B cell (primary cell): ENCODE data around the gene NDUFA8. TPM values are rescaled to one million over a fixed set of nuclear protein-coding genes. Genes with fewer than 3 reads are reported as not detected.

ENCODE experiments used
- ATAC-seq: fragments of 200-7000 bp; cut with Tn5 transposase; one replicate; pipeline ENCODE4 v1.10.0; 2021; ENCODE audit warnings: low read depth, mild to moderate bottlenecking, moderate number of reproducible peaks, moderate library complexity
- CTCF ChIA-PET: fragments of 350-600 bp; sonication (Branson Sonifier 250); formaldehyde crosslinking; loops from one replicate; lab custom pipeline; 2021; ENCODE audit warnings: antibody characterized with exemption, inconsistent platforms; lab: Charles Lee
- POLR2A ChIA-PET: fragments of 350-600 bp; sonication (Branson Sonifier 250); formaldehyde crosslinking; loops from one replicate; lab custom pipeline; 2021; ENCODE audit warnings: antibody characterized with exemption; lab: Charles Lee
- DNase-seq: peaks from one replicate; pipeline ENCODE4 v3.0.0; 2013
- H2AFZ ChIP-seq: 2 replicates; pipeline ENCODE4 v1.6.1; 2012; ENCODE audit warnings: mild to moderate bottlenecking, low read depth, low read length; ENCODE audit not compliant: insufficient read depth, poor library complexity, severe bottlenecking
- H3K27ac ChIP-seq, 2 donors: 1 replicate in 1 of 2; 2 replicates in 1 of 2; pipeline ENCODE4 v1.5.1; 2012 to 2013; ENCODE audit warnings: low read length in 2 of 2, mild to moderate bottlenecking in 2 of 2, moderate library complexity in 1 of 2
- H3K27me3 ChIP-seq, 4 experiments: fragments of 200-600 bp in 1 of 4; sonication (generic) in 1 of 4; replicated peaks in 1 of 4; 1 replicate in 2 of 4; 2 replicates in 2 of 4; pipeline versions ENCODE4 v1.6.1 to v1.7.0; 2013 to 2016; ENCODE audit warnings: low read length in 3 of 4, mild to moderate bottlenecking in 2 of 4, mixed read lengths in 1 of 4, moderate library complexity in 1 of 4; ENCODE audit not compliant: insufficient read depth in 4 of 4, control insufficient read depth in 3 of 4; ENCODE audit errors: control extremely low read depth in 1 of 4
- H3K36me3 ChIP-seq, 2 experiments: replicated peaks in 1 of 2; 1 replicate in 1 of 2; 2 replicates in 1 of 2; pipeline versions ENCODE4 v1.6.1 to v1.7.1; 2013; ENCODE audit warnings: low read length in 1 of 2; ENCODE audit not compliant: insufficient read depth in 2 of 2, control insufficient read depth in 1 of 2; ENCODE audit errors: control extremely low read depth in 1 of 2, extremely low read depth in 1 of 2
- H3K4me1 ChIP-seq, 2 donors: fragments of 200-600 bp in 1 of 2; sonication (generic) in 1 of 2; 1 replicate in 1 of 2; 2 replicates in 1 of 2; pipeline versions ENCODE4 v1.5.1 to v1.6.1; 2013 to 2017; ENCODE audit warnings: low read length in 2 of 2; ENCODE audit not compliant: control insufficient read depth in 2 of 2, insufficient read depth in 2 of 2
- H3K4me2 ChIP-seq: replicated peaks from 2 replicates; pipeline ENCODE3; 2012; ENCODE audit warnings: mild to moderate bottlenecking, low read depth, low read length; ENCODE audit not compliant: poor library complexity, severe bottlenecking
- H3K4me3 ChIP-seq, 5 experiments: fragments of 200-600 bp in 1 of 5; sonication (generic) in 1 of 5; 1 replicate in 3 of 5; 2 replicates in 2 of 5; pipeline versions ENCODE4 v1.5.1 to v1.7.0; 2011 to 2016; ENCODE audit warnings: low read length in 4 of 5, mild to moderate bottlenecking in 4 of 5, low read depth in 2 of 5, control low read depth in 1 of 5, moderate library complexity in 1 of 5; ENCODE audit not compliant: insufficient read depth in 1 of 5; ENCODE audit errors: control extremely low read depth in 1 of 5, extremely low read depth in 1 of 5
- H3K79me2 ChIP-seq: fragments of 200-600 bp; sonication (generic); one replicate; pipeline ENCODE4 v1.6.0; 2016; ENCODE audit warnings: low read length; ENCODE audit not compliant: control insufficient read depth, insufficient read depth
- H3K9ac ChIP-seq: fragments of 200-600 bp; sonication (generic); 2 replicates; pipeline ENCODE4 v1.6.1; 2017; ENCODE audit warnings: mild to moderate bottlenecking, low read length, moderate library complexity
- H3K9me3 ChIP-seq, 3 donors: one replicate each; pipeline versions ENCODE4 v1.6.1 to v1.7.1; 2013; ENCODE audit warnings: low read length in 2 of 3; ENCODE audit not compliant: control insufficient read depth in 2 of 3, insufficient read depth in 1 of 3; ENCODE audit errors: control extremely low read depth in 1 of 3
- H4K20me1 ChIP-seq: 2 replicates; pipeline ENCODE4 v1.6.0; 2012; ENCODE audit warnings: mild to moderate bottlenecking, low read length; ENCODE audit not compliant: insufficient read depth, control insufficient read depth, poor library complexity, severe bottlenecking
- H3K27ac Mint-ChIP-seq: one replicate; pipeline ENCODE4 v1.8.0; 2021; ENCODE audit warnings: mixed read lengths
- H3K27me3 Mint-ChIP-seq: one replicate; pipeline ENCODE4 v1.8.0; 2021; ENCODE audit warnings: mixed read lengths
- H3K4me1 Mint-ChIP-seq: one replicate; pipeline ENCODE4 v1.8.0; 2021; ENCODE audit warnings: mixed read lengths
- H3K4me3 Mint-ChIP-seq: one replicate; pipeline ENCODE4 v1.8.0; 2021; ENCODE audit warnings: mixed read lengths
- H3K9me3 Mint-ChIP-seq: one replicate; pipeline ENCODE4 v1.8.0; 2022; ENCODE audit warnings: mixed read lengths; ENCODE audit not compliant: insufficient read depth
- EZH2 ChIP-seq: IDR thresholded peaks from 2 replicates; pipeline ENCODE4 v1.6.1; 2012; ENCODE audit warnings: borderline replicate concordance, low read depth, mild to moderate bottlenecking, moderate library complexity, low read length; ENCODE audit not compliant: insufficient read depth, poor library complexity, severe bottlenecking
- WGBS: methylation state at CpG from one replicate; pipeline ENCODE4 v1.1.5; 2013; ENCODE audit warnings: missing lambda C conversion rate; ENCODE audit not compliant: insufficient coverage; 5-methylcytosine and 5-hydroxymethylcytosine counted together
- intact Hi-C: fragments of 100-400 bp; cut with micrococcal nuclease; formaldehyde crosslinking; loops from one replicate; pipeline ENCODE4 v1.10.0; 2022
- polyA plus RNA-seq: library from polyadenylated mRNA; depleted of rRNA; stranded (reverse); fragments of >200 nt; gene quantifications from 2 replicates; pipeline ENCODE4 v1.2.3, GENCODE V29; 2012
- total RNA-seq, 2 donors: library from RNA; stranded (reverse); fragments of 120-200 nt in 1 of 2; gene quantifications; 1 replicate in 1 of 2; 2 replicates in 1 of 2; pipeline versions ENCODE4 v1.2.3 to v1.2.4, GENCODE V29; 2013 to 2022
- TF ChIP-seq, protein P1 (sequence below): fragments of 200-600 bp; IDR thresholded peaks from one replicate; pipeline ENCODE4 v1.8.0; 2022; ENCODE audit warnings: antibody characterized with exemption, mild to moderate bottlenecking

NDUFA8 gene
- total and polyA plus RNA-seq, 2 donors (not counting 1 experiment from before 2014, with no cell fraction given) = 10.6 to 15.7 TPM

DNA sequence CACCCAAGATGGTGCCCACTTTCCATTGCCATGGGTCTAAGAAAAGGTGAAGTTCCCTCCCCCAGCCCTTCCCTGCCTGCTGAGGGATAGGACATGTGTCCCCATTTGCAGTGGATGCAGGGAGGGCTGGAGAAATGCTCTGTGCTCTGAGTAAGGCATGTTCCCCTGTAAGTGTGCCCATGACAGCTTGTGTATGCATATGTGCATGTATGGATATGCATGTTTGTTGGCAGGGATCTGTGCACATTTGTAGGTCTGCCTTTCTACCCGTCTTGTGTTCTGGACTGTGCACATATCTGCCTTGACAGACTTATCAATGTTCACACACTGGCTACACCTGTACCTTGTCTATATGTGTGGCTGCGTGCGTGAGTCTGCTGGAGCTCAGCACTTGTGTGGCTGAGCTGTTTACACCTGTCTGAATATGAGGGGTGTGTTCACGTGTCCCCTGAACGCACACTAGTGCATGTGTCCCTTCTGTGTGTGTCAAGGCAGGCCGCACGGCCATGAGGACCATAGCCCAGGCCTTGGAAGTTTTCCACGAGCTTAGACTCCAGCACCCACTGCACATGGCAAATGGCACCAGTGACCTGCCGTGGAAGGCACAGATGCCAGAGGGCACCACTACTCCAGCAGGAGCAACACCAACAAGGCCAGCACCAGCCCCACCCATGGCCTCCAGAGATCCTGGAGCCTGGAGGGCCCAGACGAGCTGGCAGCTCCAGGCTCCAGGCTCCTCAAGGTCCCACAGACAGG, 39.1 kb downstream of the NDUFA8 start:
- no peak for TF ChIP-seq EZH2
- TF ChIP-seq, protein P1, sequence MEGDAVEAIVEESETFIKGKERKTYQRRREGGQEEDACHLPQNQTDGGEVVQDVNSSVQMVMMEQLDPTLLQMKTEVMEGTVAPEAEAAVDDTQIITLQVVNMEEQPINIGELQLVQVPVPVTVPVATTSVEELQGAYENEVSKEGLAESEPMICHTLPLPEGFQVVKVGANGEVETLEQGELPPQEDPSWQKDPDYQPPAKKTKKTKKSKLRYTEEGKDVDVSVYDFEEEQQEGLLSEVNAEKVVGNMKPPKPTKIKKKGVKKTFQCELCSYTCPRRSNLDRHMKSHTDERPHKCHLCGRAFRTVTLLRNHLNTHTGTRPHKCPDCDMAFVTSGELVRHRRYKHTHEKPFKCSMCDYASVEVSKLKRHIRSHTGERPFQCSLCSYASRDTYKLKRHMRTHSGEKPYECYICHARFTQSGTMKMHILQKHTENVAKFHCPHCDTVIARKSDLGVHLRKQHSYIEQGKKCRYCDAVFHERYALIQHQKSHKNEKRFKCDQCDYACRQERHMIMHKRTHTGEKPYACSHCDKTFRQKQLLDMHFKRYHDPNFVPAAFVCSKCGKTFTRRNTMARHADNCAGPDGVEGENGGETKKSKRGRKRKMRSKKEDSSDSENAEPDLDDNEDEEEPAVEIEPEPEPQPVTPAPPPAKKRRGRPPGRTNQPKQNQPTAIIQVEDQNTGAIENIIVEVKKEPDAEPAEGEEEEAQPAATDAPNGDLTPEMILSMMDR = no peak
- peaks cover 7 to 9% of the 10 kb centered on the region in 2 donors for H3K4me1 ChIP-seq
- DNase-seq (no peak), ATAC-seq (no peak)
- Mint-ChIP-seq H3K27ac (no peak overlapping the region), H3K9me3 (no peaks in the 10 kb centered on the region), H3K4me3 (no peak overlapping the region), H3K27me3 (peaks cover 21% of the 10 kb centered on the region), H3K4me1 (peaks cover 5% of the 10 kb centered on the region)
- H3K27me3 ChIP-seq = peaks cover 0 to 17% (median 6%) of the 10 kb centered on the region in 4 experiments
- H3K4me3 ChIP-seq = no peak overlapping the region
- no peak overlapping the region for H3K4me2 ChIP-seq
- POLR2A ChIA-PET = no interaction called here
- no peaks in the 10 kb centered on the region for H3K79me2 ChIP-seq
- H3K27ac ChIP-seq = no peak overlapping the region
- peaks cover 0 to 20% (median 0%) of the 10 kb centered on the region in 3 donors for H3K9me3 ChIP-seq
- no peaks in the 10 kb centered on the region for H3K36me3 ChIP-seq
- H4K20me1 ChIP-seq = no peaks in the 10 kb centered on the region
- no peak overlapping the region for H3K9ac ChIP-seq
- CTCF ChIA-PET = interaction anchor here (1.4 to 15.1 kb wide), 4 partner anchors 23 to 690 kb away, joined by 3 to 323 read pairs (median 60); no protein-coding TSS in a partner anchor
- WGBS = 84% methylated on average over 9 of the region's 10 CpGs
- no peak overlapping the region for H2AFZ ChIP-seq
- intact Hi-C loops = loop anchor here (10.0 kb wide), 1 partner anchor 1264 kb away; no protein-coding TSS in a partner anchor

DNA sequence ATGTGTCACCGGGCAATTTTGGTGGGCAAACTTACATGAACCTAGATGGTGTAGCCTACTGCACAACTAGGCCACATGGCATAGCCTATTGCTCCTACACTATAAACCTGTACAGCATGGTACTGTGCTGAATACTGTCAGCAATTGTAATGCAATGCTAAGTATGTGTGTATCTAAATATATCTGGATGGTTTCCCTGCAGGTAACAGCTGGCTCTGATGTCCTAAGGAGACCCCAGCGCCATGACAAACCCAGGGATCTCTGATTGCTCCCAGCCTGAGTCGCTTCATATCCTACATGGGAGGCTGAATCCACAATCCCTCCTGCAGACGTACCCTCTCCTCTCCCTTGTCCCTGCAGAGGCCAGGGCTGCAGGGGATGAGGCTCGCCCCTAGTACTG, 39.9 kb downstream of the NDUFA8 start:
- H3K27me3 Mint-ChIP-seq = peaks cover 20% of the 10 kb centered on the region
- Histone ChIP-seq H3K9ac (no peak overlapping the region), H3K36me3 (no peaks in the 10 kb centered on the region), H3K27me3 (peaks cover 0 to 9% (median 2%) of the 10 kb centered on the region in 4 experiments), H3K4me3 (no peak overlapping the region), H3K4me2 (no peak overlapping the region), H3K79me2 (no peaks in the 10 kb centered on the region), H3K27ac (no peak overlapping the region), H3K9me3 (peaks cover 0 to 18% (median 0%) of the 10 kb centered on the region in 3 donors), H3K4me1 (peaks cover 2 to 7% of the 10 kb centered on the region in 2 donors), H4K20me1 (no peaks in the 10 kb centered on the region), H2AFZ (no peak overlapping the region)
- WGBS = 90% methylated on average over 4 of the region's 5 CpGs
- H3K27ac Mint-ChIP-seq = no peak overlapping the region
- no peak for TF ChIP-seq EZH2
- TF ChIP-seq, protein P1 = no peak
- intact Hi-C loops = loop anchor here (10.0 kb wide), 1 partner anchor 1265 kb away; no protein-coding TSS in a partner anchor
- no peak for DNase-seq
- CTCF ChIA-PET = interaction anchor here (7.9 to 15.1 kb wide), 2 partner anchors 22 to 227 kb away, joined by 115 to 323 read pairs; no protein-coding TSS in a partner anchor
- H3K4me3 Mint-ChIP-seq = no peak overlapping the region
- H3K9me3 Mint-ChIP-seq = no peaks in the 10 kb centered on the region
- POLR2A ChIA-PET = no interaction called here
- no peak for ATAC-seq
- H3K4me1 Mint-ChIP-seq = peaks cover 1% of the 10 kb centered on the region
